Liver (tissue), 9 donors: Measurements from ENCODE around the gene CCDC158. TPM values are rescaled to one million over a fixed set of nuclear protein-coding genes. Genes with fewer than 3 reads are reported as not detected.

Source experiments
- DNase-seq: peaks from one replicate; pipeline ENCODE4 v3.0.0-alpha.2; 2017; ENCODE audit warnings: low spot score
- H3K27ac ChIP-seq, 2 donors: one replicate each; pipeline ENCODE4 v1.7.0; 2013; ENCODE audit warnings: inconsistent platforms in 2 of 2, low read length in 2 of 2, control low read depth in 1 of 2, low read depth in 1 of 2, mild to moderate bottlenecking in 1 of 2
- H3K27me3 ChIP-seq, 4 donors: one replicate each; pipeline versions ENCODE4 v1.6.1 to v1.7.0; 2013; ENCODE audit warnings: low read length in 3 of 4, inconsistent platforms in 1 of 4, mild to moderate bottlenecking in 1 of 4, moderate library complexity in 1 of 4; ENCODE audit not compliant: control insufficient read depth in 4 of 4, insufficient read depth in 4 of 4
- H3K36me3 ChIP-seq, 4 donors: one replicate each; pipeline versions ENCODE4 v1.6.1 to v1.7.0; 2013; ENCODE audit warnings: low read length in 3 of 4, mild to moderate bottlenecking in 3 of 4, low read depth in 1 of 4, moderate library complexity in 1 of 4; ENCODE audit not compliant: control insufficient read depth in 4 of 4, insufficient read depth in 3 of 4
- H3K4me1 ChIP-seq, 4 donors: one replicate each; pipeline versions ENCODE4 v1.6.1 to v1.7.0; 2013; ENCODE audit warnings: low read length in 3 of 4, mild to moderate bottlenecking in 3 of 4, moderate library complexity in 1 of 4; ENCODE audit not compliant: control insufficient read depth in 4 of 4, insufficient read depth in 4 of 4
- H3K4me3 ChIP-seq, 3 donors: one replicate each; pipeline versions ENCODE4 v1.6.1 to v1.7.0; 2013; ENCODE audit warnings: low read length in 3 of 3, control low read depth in 1 of 3, low read depth in 1 of 3, mild to moderate bottlenecking in 1 of 3
- H3K9ac ChIP-seq, 2 donors: one replicate each; pipeline ENCODE4 v1.7.0; 2013; ENCODE audit warnings: low read length in 2 of 2, mild to moderate bottlenecking in 2 of 2, moderate library complexity in 2 of 2, control low read depth in 1 of 2, low read depth in 1 of 2
- H3K9me3 ChIP-seq, 4 donors: one replicate each; pipeline versions ENCODE4 v1.6.1 to v1.7.0; 2013; ENCODE audit warnings: low read length in 3 of 4; ENCODE audit not compliant: control insufficient read depth in 4 of 4
- CTCF ChIP-seq: fragments of 150-350 bp; IDR thresholded peaks from 2 replicates; pipeline ENCODE4 v1.5.1; 2017; ENCODE audit warnings: improper control_type of control experiment, low read depth, low read length; ENCODE audit not compliant: missing input control
- EGR1 ChIP-seq, 2 donors: IDR thresholded peaks; 2 replicates each; pipeline ENCODE4 v1.6.1; 2016 to 2018; ENCODE audit warnings: antibody characterized with exemption in 2 of 2, low read depth in 2 of 2
- FOXA1 ChIP-seq: IDR thresholded peaks from 2 replicates; pipeline ENCODE4 v1.6.1; 2016; ENCODE audit warnings: antibody characterized with exemption
- FOXA2 ChIP-seq: IDR thresholded peaks from 2 replicates; pipeline ENCODE4 v1.6.1; 2016; ENCODE audit warnings: antibody characterized with exemption
- GABPA ChIP-seq, 2 donors: IDR thresholded peaks in 1 of 2; conservative IDR thresholded peaks in 1 of 2; 2 replicates each; pipeline ENCODE4 v1.6.1; 2016; ENCODE audit warnings: antibody characterized with exemption in 2 of 2, mild to moderate bottlenecking in 1 of 2, moderate library complexity in 1 of 2
- HNF4A ChIP-seq, 2 donors: conservative IDR thresholded peaks; 2 replicates each; pipeline ENCODE4 v1.6.1; 2016; ENCODE audit warnings: antibody characterized with exemption in 2 of 2, mild to moderate bottlenecking in 2 of 2
- HNF4G ChIP-seq: IDR thresholded peaks from 2 replicates; pipeline ENCODE4 v1.6.1; 2016; ENCODE audit warnings: antibody characterized with exemption
- JUND ChIP-seq, 2 donors: IDR thresholded peaks; 2 replicates each; pipeline ENCODE4 v1.6.1; 2016; ENCODE audit warnings: antibody characterized with exemption in 2 of 2
- MAX ChIP-seq: IDR thresholded peaks from 2 replicates; pipeline ENCODE4 v1.6.1; 2016; ENCODE audit warnings: antibody characterized with exemption
- NR2F2 ChIP-seq: IDR thresholded peaks from 2 replicates; pipeline ENCODE4 v1.6.1; 2016; ENCODE audit warnings: antibody characterized with exemption
- RAD21 ChIP-seq, 2 donors: IDR thresholded peaks; 2 replicates each; pipeline ENCODE4 v1.6.1; 2016; ENCODE audit warnings: antibody characterized with exemption in 2 of 2, mild to moderate bottlenecking in 2 of 2
- REST ChIP-seq: IDR thresholded peaks from 2 replicates; pipeline ENCODE4 v1.6.1; 2016; ENCODE audit warnings: antibody characterized with exemption, mild to moderate bottlenecking
- RXRA ChIP-seq, 2 donors: IDR thresholded peaks; 2 replicates each; pipeline ENCODE4 v1.6.1; 2017 to 2018; ENCODE audit warnings: antibody characterized with exemption in 2 of 2, mild to moderate bottlenecking in 1 of 2
- SP1 ChIP-seq: IDR thresholded peaks from 2 replicates; pipeline ENCODE4 v1.6.1; 2018; ENCODE audit warnings: antibody characterized with exemption, mild to moderate bottlenecking
- TAF1 ChIP-seq: conservative IDR thresholded peaks from 2 replicates; pipeline ENCODE4 v1.6.1; 2016; ENCODE audit warnings: antibody characterized with exemption, mild to moderate bottlenecking
- YY1 ChIP-seq: IDR thresholded peaks from 2 replicates; pipeline ENCODE4 v1.6.1; 2016; ENCODE audit warnings: antibody characterized with exemption, mild to moderate bottlenecking
- ZBTB33 ChIP-seq: IDR thresholded peaks from 2 replicates; pipeline ENCODE4 v1.6.1; 2016; ENCODE audit warnings: antibody characterized with exemption
- WGBS: extraction: QIAGEN DNeasy Blood & Tissue Kit; methylation state at CpG from one replicate; pipeline ENCODE4 v1.1.7; 2013; 5-methylcytosine and 5-hydroxymethylcytosine counted together
- polyA plus RNA-seq, 2 donors: library from polyadenylated mRNA; stranded (reverse) in 1 of 2; unstranded in 1 of 2; fragments of 200-250 nt in 1 of 2; fragments of >200 nt in 1 of 2; fragmentation: Nextera tagmentation in 1 of 2; extraction: Ambion mirVana in 1 of 2; gene quantifications; one replicate each; pipeline versions ENCODE4 v1.2.1 to v1.2.3, GENCODE V29; 2013 to 2015
- total RNA-seq, 2 donors: library from RNA; depleted of rRNA; stranded (reverse); fragments of >200 nt; gene quantifications; one replicate each; pipeline ENCODE4 v1.2.3, GENCODE V29; 2014
- TF ChIP-seq, protein P1 (sequence below): IDR thresholded peaks from 2 replicates; pipeline ENCODE4 v1.6.1; 2016; ENCODE audit warnings: antibody characterized with exemption
- donor health status: healthy.
- donor health status: healthy.
- donor health status: healthy.
- donor health status: healthy.
- donor health status: healthy.

Gene CCDC158
- total and polyA plus RNA-seq, 4 donors: 0.28 to 4.0 (median 1.1) TPM

DNA sequence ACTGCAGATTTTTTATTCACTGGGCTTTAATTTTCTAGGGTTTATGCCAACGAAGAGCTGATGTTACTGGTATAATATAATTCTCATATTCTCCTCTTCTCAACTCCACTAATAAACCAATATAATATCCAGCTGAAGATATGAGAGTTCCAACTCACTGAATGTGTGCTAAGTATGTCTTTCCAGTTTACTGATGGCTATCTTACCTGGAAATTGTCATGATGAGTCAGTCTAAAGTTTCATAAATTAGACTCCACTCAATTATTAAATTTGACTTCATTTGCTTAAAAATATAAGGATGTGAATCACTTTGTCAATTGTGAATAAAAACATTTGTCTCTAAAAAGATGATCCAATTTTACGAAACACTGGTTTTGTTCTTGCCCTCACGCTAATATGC is 86.1 kb downstream of the CCDC158 start:
- no peak overlapping the region for H3K9ac ChIP-seq
- no peak overlapping the region for H3K27ac ChIP-seq
- H3K36me3 ChIP-seq: no peaks in the 10 kb centered on the region
- WGBS: 83% methylated on average over 3 of the region's 3 CpGs
- H3K27me3 ChIP-seq: no peaks in the 10 kb centered on the region
- H3K4me3 ChIP-seq: no peak overlapping the region
- H3K4me1 ChIP-seq: no peaks in the 10 kb centered on the region
- TF ChIP-seq YY1: no peak
- no peak for TF ChIP-seq HNF4G
- no peak for TF ChIP-seq REST
- no peak for TF ChIP-seq NR2F2
- no peak for TF ChIP-seq MAX
- no peak for TF ChIP-seq EGR1 (IDR thresholded peaks at IDR 0.05; ENCODE audit: low read depth in 2 of 2)
- TF ChIP-seq, protein P1, sequence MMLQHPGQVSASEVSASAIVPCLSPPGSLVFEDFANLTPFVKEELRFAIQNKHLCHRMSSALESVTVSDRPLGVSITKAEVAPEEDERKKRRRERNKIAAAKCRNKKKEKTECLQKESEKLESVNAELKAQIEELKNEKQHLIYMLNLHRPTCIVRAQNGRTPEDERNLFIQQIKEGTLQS: no peak
- TF ChIP-seq SP1: no peak
- TF ChIP-seq FOXA1: no peak
- no peak for TF ChIP-seq JUND (IDR thresholded peaks at IDR 0.05)
- TF ChIP-seq ZBTB33: no peak
- no peak for TF ChIP-seq RXRA (IDR thresholded peaks at IDR 0.05)
- no peak for TF ChIP-seq RAD21 (IDR thresholded peaks at IDR 0.05)
- TF ChIP-seq GABPA (IDR thresholded peaks at IDR 0.05 in 1 of 2, conservative IDR thresholded peaks at IDR 0.05 in 1 of 2): no peak
- no peak for TF ChIP-seq TAF1
- no peak for TF ChIP-seq CTCF
- TF ChIP-seq FOXA2: no peak
- TF ChIP-seq HNF4A (conservative IDR thresholded peaks at IDR 0.05): no peak
- DNase-seq: no peak
- H3K9me3 ChIP-seq: no peaks in the 10 kb centered on the region

DNA sequence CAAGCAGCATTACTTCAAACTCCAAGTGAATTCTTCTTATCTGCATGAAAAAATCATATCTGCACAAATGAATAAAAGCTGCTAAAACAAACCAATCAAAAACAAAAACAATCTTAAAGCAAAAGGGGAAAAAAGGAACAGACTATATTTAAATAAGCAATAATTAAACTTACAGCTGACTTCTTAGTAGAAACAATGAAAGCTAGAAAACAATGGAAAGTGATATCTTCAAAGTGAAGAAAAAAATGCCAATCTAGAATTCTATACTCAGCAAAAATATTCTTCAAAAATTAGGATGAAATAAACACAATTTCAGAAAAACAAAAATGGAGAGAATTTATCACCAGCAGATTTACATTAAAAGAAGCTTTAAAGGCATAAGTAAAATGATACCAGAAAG is 94.4 kb downstream of the CCDC158 start:
- Histone ChIP-seq H3K4me1 (no peaks in the 10 kb centered on the region), H3K9ac (no peak overlapping the region), H3K27me3 (no peaks in the 10 kb centered on the region), H3K36me3 (peaks cover 0 to 2% (median 0%) of the 10 kb centered on the region in 4 donors), H3K4me3 (no peak overlapping the region), H3K9me3 (peaks cover 4 to 9% (median 7%) of the 10 kb centered on the region in 4 donors), H3K27ac (no peak overlapping the region)
- no peak for DNase-seq
- TF ChIP-seq RXRA (IDR thresholded peaks at IDR 0.05) (no peak), GABPA (IDR thresholded peaks at IDR 0.05 in 1 of 2, conservative IDR thresholded peaks at IDR 0.05 in 1 of 2) (no peak), EGR1 (IDR thresholded peaks at IDR 0.05; ENCODE audit: low read depth in 2 of 2) (no peak), HNF4G (no peak), FOXA2 (no peak), TAF1 (no peak), CTCF (no peak), SP1 (no peak), JUND (IDR thresholded peaks at IDR 0.05) (no peak), MAX (no peak), NR2F2 (no peak), ZBTB33 (no peak)
- TF ChIP-seq, protein P1: no peak
